Lung (tissue), 12 donors: ENCODE data around the gene CNTNAP5. TPM values are rescaled to one million over a fixed set of nuclear protein-coding genes. Genes with fewer than 3 reads are reported as not detected.

Source experiments
- ATAC-seq: fragments of 200-7000 bp; cut with Tn5 transposase; one replicate; pipeline ENCODE4 v1.9.1; 2020; ENCODE audit warnings: moderate number of reproducible peaks; ENCODE audit not compliant: insufficient read depth, low FRiP score
- DNase-seq, 3 donors: peaks; one replicate each; pipeline ENCODE4 v3.0.0-alpha.2; 2013 to 2017
- H3K27ac ChIP-seq, 2 donors: one replicate each; pipeline ENCODE4 v1.5.1; 2013; ENCODE audit warnings: mild to moderate bottlenecking in 2 of 2, moderate library complexity in 2 of 2, control low read depth in 1 of 2, inconsistent platforms in 1 of 2, low read depth in 1 of 2, low read length in 1 of 2
- H3K27me3 ChIP-seq, 3 donors: one replicate each; pipeline ENCODE4 v1.5.1; 2013; ENCODE audit warnings: low read length in 2 of 3; ENCODE audit not compliant: control insufficient read depth in 3 of 3, insufficient read depth in 3 of 3
- H3K36me3 ChIP-seq, 4 donors: one replicate each; pipeline ENCODE4 v1.5.1; 2013; ENCODE audit warnings: low read length in 4 of 4, mild to moderate bottlenecking in 1 of 4, moderate library complexity in 1 of 4; ENCODE audit not compliant: control insufficient read depth in 4 of 4, insufficient read depth in 4 of 4
- H3K4me1 ChIP-seq, 5 donors: one replicate each; pipeline ENCODE4 v1.5.1; 2013; ENCODE audit warnings: low read length in 5 of 5, mild to moderate bottlenecking in 2 of 5, moderate library complexity in 1 of 5; ENCODE audit not compliant: control insufficient read depth in 5 of 5, insufficient read depth in 5 of 5
- H3K4me3 ChIP-seq: one replicate; pipeline ENCODE4 v1.5.1; 2013; ENCODE audit warnings: mild to moderate bottlenecking, control low read depth, moderate library complexity
- H3K9ac ChIP-seq, 2 donors: one replicate each; pipeline ENCODE4 v1.5.1; 2013; ENCODE audit warnings: low read length in 2 of 2, control low read depth in 1 of 2; ENCODE audit not compliant: insufficient read depth in 1 of 2
- H3K9me3 ChIP-seq, 4 donors: one replicate each; pipeline ENCODE4 v1.5.1; 2013; ENCODE audit warnings: low read length in 3 of 4, mild to moderate bottlenecking in 1 of 4, moderate library complexity in 1 of 4; ENCODE audit not compliant: control insufficient read depth in 4 of 4, insufficient read depth in 3 of 4
- CTCF ChIP-seq: IDR thresholded peaks from 2 replicates; pipeline ENCODE4 v1.5.1; 2012; ENCODE audit warnings: mild to moderate bottlenecking; ENCODE audit errors: control extremely low read depth, extremely low read depth
- WGBS, 2 donors: extraction: QIAGEN DNeasy Blood & Tissue Kit; methylation state at CpG; one replicate each; pipeline ENCODE4 v1.1.7; 2013; 5-methylcytosine and 5-hydroxymethylcytosine counted together
- polyA plus RNA-seq, 2 donors: library from polyadenylated mRNA; stranded (reverse); fragments of 200-250 nt; gene quantifications; one replicate each; pipeline ENCODE4 v1.2.1, GENCODE V29; 2013
- total RNA-seq, 2 donors: library from RNA; depleted of rRNA in 1 of 2; stranded (reverse); fragments of >200 nt in 1 of 2; gene quantifications; one replicate each; pipeline ENCODE4 v1.2.1, GENCODE V29; 2014 to 2021
- donor health status: control.
- donor health status: control.
- donor health status: Bipolar disorder and iron deficiency.
- donor health status: healthy.
- donor health status: DM: yes; HTN: yes; CAD: no.

CNTNAP5 gene
- total and polyA plus RNA-seq, 4 donors: 0.03 to 0.06 TPM; not detected in 2

- Histone ChIP-seq H3K4me3 (no peak overlapping the region), H3K36me3 (no peaks in the 10 kb centered on the region), H3K9ac (no peak overlapping the region), H3K4me1 (no peaks in the 10 kb centered on the region), H3K27me3 (no peaks in the 10 kb centered on the region), H3K9me3 (peaks cover 0 to 2% (median 0%) of the 10 kb centered on the region in 4 donors), H3K27ac (no peak overlapping the region)
- no peak for ATAC-seq
- WGBS, 2 donors: 91 to 95% methylated on average over 1 of the region's 1 CpG
- TF ChIP-seq CTCF: no peak
- DNase-seq: no peak
Observed at GRCh38 chr2:124915567-124915966, 890.5 kb downstream of the CNTNAP5 start.

GRCh38 chr2:124919296-124919695, 894.2 kb downstream of the CNTNAP5 start:
- TF ChIP-seq CTCF: no peak
- DNase-seq (no peak), ATAC-seq (no peak)
- no peak overlapping the region for H3K9ac ChIP-seq
- H3K36me3 ChIP-seq: no peaks in the 10 kb centered on the region
- no peaks in the 10 kb centered on the region for H3K4me1 ChIP-seq
- no peak overlapping the region for H3K4me3 ChIP-seq
- no peaks in the 10 kb centered on the region for H3K9me3 ChIP-seq
- WGBS, 2 donors: 82 to 88% methylated on average over 2 of the region's 2 CpGs
- H3K27me3 ChIP-seq: no peaks in the 10 kb centered on the region
- no peak overlapping the region for H3K27ac ChIP-seq

- DNase-seq (no peak), ATAC-seq (no peak)
- TF ChIP-seq CTCF: no peak
- H3K27ac ChIP-seq: no peak overlapping the region
- H3K27me3 ChIP-seq: no peaks in the 10 kb centered on the region
- H3K4me1 ChIP-seq: no peaks in the 10 kb centered on the region
- no peaks in the 10 kb centered on the region for H3K9me3 ChIP-seq
- no peak overlapping the region for H3K9ac ChIP-seq
- no peak overlapping the region for H3K4me3 ChIP-seq
- 88 to 93% methylated on average over 1 of the region's 1 CpG for WGBS, 2 donors
- H3K36me3 ChIP-seq: no peaks in the 10 kb centered on the region
Observed at GRCh38 chr2:124920448-124920847, 895.4 kb downstream of the CNTNAP5 start.

GRCh38 chr2:124921191-124921590, 896.1 kb downstream of the CNTNAP5 start:
- WGBS, 2 donors: 79 to 85% methylated on average over 5 of the region's 5 CpGs
- Histone ChIP-seq H3K4me3 (no peak overlapping the region), H3K9me3 (no peaks in the 10 kb centered on the region), H3K36me3 (no peaks in the 10 kb centered on the region), H3K9ac (no peak overlapping the region), H3K4me1 (no peaks in the 10 kb centered on the region), H3K27ac (no peak overlapping the region), H3K27me3 (no peaks in the 10 kb centered on the region)
- DNase-seq (no peak), ATAC-seq (no peak)
- no peak for TF ChIP-seq CTCF
